Activated CD4-positive, alpha-beta memory T cell treated with anti-CD3 and anti-CD28 coated beads for 36 hours (primary cell): ENCODE data around the gene CCDC82. TPM values are rescaled to one million over a fixed set of nuclear protein-coding genes. Genes with fewer than 3 reads are reported as not detected.
A peak's percentile ranks its signal among the peaks of the same experiment; 100 is the strongest.

Source experiments
- CTCF ChIA-PET: fragments of 350-600 bp; sonication (Branson Sonifier 250); formaldehyde crosslinking; loops from one replicate; lab custom pipeline; 2021; ENCODE audit warnings: antibody characterized with exemption, inconsistent platforms; lab: Charles Lee
- POLR2A ChIA-PET: fragments of 350-600 bp; sonication (Branson Sonifier 250); formaldehyde crosslinking; loops from one replicate; lab custom pipeline; 2021; ENCODE audit warnings: antibody characterized with exemption; lab: Charles Lee
- DNase-seq: peaks from one replicate; pipeline ENCODE4 v3.0.0-alpha.2; 2020
- H3K27ac Mint-ChIP-seq: one replicate; pipeline ENCODE4 v1.8.0; 2021; ENCODE audit warnings: mixed read lengths
- H3K27me3 Mint-ChIP-seq: one replicate; pipeline ENCODE4 v1.8.0; 2021; ENCODE audit warnings: mixed read lengths
- H3K36me3 Mint-ChIP-seq: one replicate; pipeline ENCODE4 v1.8.0; 2021; ENCODE audit warnings: mixed read lengths
- H3K4me1 Mint-ChIP-seq: one replicate; pipeline ENCODE4 v1.8.0; 2021; ENCODE audit warnings: low read depth, mixed read lengths
- H3K4me3 Mint-ChIP-seq: one replicate; pipeline ENCODE4 v1.8.0; 2021; ENCODE audit warnings: mild to moderate bottlenecking, mixed read lengths
- H3K9me3 Mint-ChIP-seq: one replicate; pipeline ENCODE4 v1.8.0; 2021; ENCODE audit warnings: mixed read lengths
- intact Hi-C: fragments of 100-400 bp; cut with micrococcal nuclease; formaldehyde crosslinking; loops from one replicate; pipeline ENCODE4 v1.15.1; 2023
- total RNA-seq, 2 experiments: library from RNA; stranded (reverse); gene quantifications; one replicate each; pipeline ENCODE4 v1.2.3, GENCODE V29; 2021

The CCDC82 gene
- total RNA-seq, 2 experiments from 2014 or later, result 30.6 to 35.3 TPM

- ChIA-PET POLR2A (interaction anchor here (0.7 to 4.1 kb wide), 12 partner anchors 9 to 284 kb away, joined by 3 to 28 read pairs (median 6); partner anchors contain the start of genes CCDC82 and JRKL), CTCF (interaction anchor here (0.7 to 7.6 kb wide), 14 partner anchors 9 to 325 kb away, joined by 3 to 93 read pairs (median 6); no protein-coding TSS in a partner anchor)
- peaks cover 47% of the 10 kb centered on the region for H3K36me3 Mint-ChIP-seq
- H3K4me3 Mint-ChIP-seq, result peak overlapping the region; percentile 86
- intact Hi-C loops, result loop anchor here (1.0 to 2.0 kb wide), 6 partner anchors 10 to 325 kb away; no protein-coding TSS in a partner anchor
- DNase-seq, result peak; percentile 64
- H3K9me3 Mint-ChIP-seq, result no peaks in the 10 kb centered on the region
- peaks cover 61% of the 10 kb centered on the region for H3K4me1 Mint-ChIP-seq
- H3K27ac Mint-ChIP-seq, result peak overlapping the region; percentile 95
- H3K27me3 Mint-ChIP-seq, result no peaks in the 10 kb centered on the region
Measured at GRCh38 chr11:96338910-96339705, 50.6 kb downstream of the CCDC82 start.

- H3K27me3 Mint-ChIP-seq, result no peaks in the 10 kb centered on the region
- no peaks in the 10 kb centered on the region for H3K9me3 Mint-ChIP-seq
- H3K4me1 Mint-ChIP-seq, result peaks cover 67% of the 10 kb centered on the region
- H3K36me3 Mint-ChIP-seq, result peaks cover 47% of the 10 kb centered on the region
- POLR2A ChIA-PET, result interaction anchor here (0.7 to 4.1 kb wide), 6 partner anchors 51 to 133 kb away, joined by 3 to 28 read pairs (median 10); partner anchors contain the start of genes CCDC82 and JRKL
- CTCF ChIA-PET, result interaction anchor here (0.8 to 7.6 kb wide), 10 partner anchors 8 to 284 kb away, joined by 3 to 93 read pairs (median 5); no protein-coding TSS in a partner anchor
- intact Hi-C loops, result loop anchor here (1.0 to 2.0 kb wide), 6 partner anchors 8 to 323 kb away; no protein-coding TSS in a partner anchor
- H3K4me3 Mint-ChIP-seq, result peak overlapping the region; percentile 86
- peak; percentile 77 for DNase-seq
- H3K27ac Mint-ChIP-seq, result peak overlapping the region; percentile 95
Measured at GRCh38 chr11:96337541-96338431, 51.9 kb downstream of the CCDC82 start.

- H3K4me3 Mint-ChIP-seq, result no peak overlapping the region
- H3K9me3 Mint-ChIP-seq, result no peaks in the 10 kb centered on the region
- H3K36me3 Mint-ChIP-seq, result peaks cover 39% of the 10 kb centered on the region
- no peaks in the 10 kb centered on the region for H3K27me3 Mint-ChIP-seq
- H3K4me1 Mint-ChIP-seq, result peaks cover 84% of the 10 kb centered on the region
- ChIA-PET POLR2A (interaction anchor here (0.7 kb wide), 1 partner anchor 50 kb away, joined by 3 read pairs; no protein-coding TSS in a partner anchor), CTCF (interaction anchor here (0.6 to 1.6 kb wide), 5 partner anchors 8 to 280 kb away, joined by 3 to 7 read pairs (median 3); partner anchors contain the start of gene MAML2)
- intact Hi-C loops, result no loop called here
- no peak for DNase-seq
- no peak overlapping the region for H3K27ac Mint-ChIP-seq
Measured at GRCh38 chr11:96335388-96335787, 54.3 kb downstream of the CCDC82 start.

- Mint-ChIP-seq H3K27ac (no peak overlapping the region), H3K4me3 (no peak overlapping the region), H3K4me1 (peaks cover 90% of the 10 kb centered on the region), H3K36me3 (peaks cover 30% of the 10 kb centered on the region), H3K27me3 (no peaks in the 10 kb centered on the region), H3K9me3 (no peaks in the 10 kb centered on the region)
- ChIA-PET POLR2A (no interaction called here), CTCF (interaction anchor here (1.2 to 1.6 kb wide), 2 partner anchors 9 to 243 kb away, joined by 3 to 7 read pairs; partner anchors contain the start of gene MAML2)
- no peak for DNase-seq
- intact Hi-C loops, result no loop called here
Measured at GRCh38 chr11:96334219-96334618, 55.5 kb downstream of the CCDC82 start.

- intact Hi-C loops, result no loop called here
- no peak for DNase-seq
- POLR2A ChIA-PET, result interaction anchor here (1.0 to 2.2 kb wide), 2 partner anchors 8 to 10 kb away, joined by 4 to 13 read pairs; partner anchors contain the start of gene MAML2
- peaks cover 89% of the 10 kb centered on the region for H3K4me1 Mint-ChIP-seq
- peaks cover 35% of the 10 kb centered on the region for H3K36me3 Mint-ChIP-seq
- no peaks in the 10 kb centered on the region for H3K27me3 Mint-ChIP-seq
- no peak overlapping the region for H3K4me3 Mint-ChIP-seq
- H3K9me3 Mint-ChIP-seq, result no peaks in the 10 kb centered on the region
- H3K27ac Mint-ChIP-seq, result no peak overlapping the region
- CTCF ChIA-PET, result interaction anchor here (0.7 to 1.6 kb wide), 2 partner anchors 10 to 63 kb away, joined by 5 to 6 read pairs; partner anchors contain the start of gene MAML2
Measured at GRCh38 chr11:96333191-96333719, 56.5 kb downstream of the CCDC82 start.

GRCh38 chr11:96332126-96332771 lies 57.5 kb downstream of the CCDC82 start:
- POLR2A ChIA-PET, result interaction anchor here (0.6 to 2.2 kb wide), 4 partner anchors 9 to 118 kb away, joined by 3 to 13 read pairs (median 4); partner anchors contain the start of gene MAML2
- Mint-ChIP-seq H3K27me3 (no peaks in the 10 kb centered on the region), H3K27ac (no peak overlapping the region), H3K9me3 (no peaks in the 10 kb centered on the region), H3K4me3 (no peak overlapping the region), H3K4me1 (peaks cover 80% of the 10 kb centered on the region), H3K36me3 (peaks cover 29% of the 10 kb centered on the region)
- intact Hi-C loops, result no loop called here
- no peak for DNase-seq
- CTCF ChIA-PET, result interaction anchor here (0.7 to 1.6 kb wide), 5 partner anchors 8 to 143 kb away, joined by 3 to 6 read pairs (median 4); partner anchors contain the start of gene MAML2

- POLR2A ChIA-PET, result interaction anchor here (0.6 to 2.2 kb wide), 2 partner anchors 10 to 86 kb away, joined by 4 to 13 read pairs; partner anchors contain the start of gene MAML2
- no peak overlapping the region for H3K4me3 Mint-ChIP-seq
- DNase-seq, result no peak
- H3K27ac Mint-ChIP-seq, result no peak overlapping the region
- CTCF ChIA-PET, result interaction anchor here (1.3 to 1.6 kb wide), 3 partner anchors 12 to 142 kb away, joined by 3 to 6 read pairs (median 4); partner anchors contain the start of gene MAML2
- H3K4me1 Mint-ChIP-seq, result peaks cover 79% of the 10 kb centered on the region
- H3K27me3 Mint-ChIP-seq, result no peaks in the 10 kb centered on the region
- peaks cover 26% of the 10 kb centered on the region for H3K36me3 Mint-ChIP-seq
- H3K9me3 Mint-ChIP-seq, result no peaks in the 10 kb centered on the region
- intact Hi-C loops, result no loop called here
Measured at GRCh38 chr11:96331699-96332116, 58.0 kb downstream of the CCDC82 start.

GRCh38 chr11:96330511-96330859 lies 59.2 kb downstream of the CCDC82 start:
- Mint-ChIP-seq H3K36me3 (peaks cover 22% of the 10 kb centered on the region), H3K4me1 (peaks cover 77% of the 10 kb centered on the region)
- POLR2A ChIA-PET, result interaction anchor here (1.5 kb wide), 1 partner anchor 8 kb away, joined by 5 read pairs; no protein-coding TSS in a partner anchor

GRCh38 chr11:96329855-96330510 lies 59.7 kb downstream of the CCDC82 start:
- H3K27ac Mint-ChIP-seq, result peak overlapping the region; percentile 82
- intact Hi-C loops, result loop anchor here (1.0 kb wide), 1 partner anchor 8 kb away; no protein-coding TSS in a partner anchor
- ChIA-PET POLR2A (interaction anchor here (0.6 to 1.5 kb wide), 2 partner anchors 9 to 271 kb away, joined by 3 to 5 read pairs; no protein-coding TSS in a partner anchor), CTCF (interaction anchor here (0.9 to 1.7 kb wide), 4 partner anchors 9 to 87 kb away, joined by 3 to 9 read pairs (median 7); partner anchors contain the start of gene MAML2)
- no peak overlapping the region for H3K4me3 Mint-ChIP-seq
- peaks cover 21% of the 10 kb centered on the region for H3K36me3 Mint-ChIP-seq
- H3K27me3 Mint-ChIP-seq, result no peaks in the 10 kb centered on the region
- DNase-seq, result no peak
- no peaks in the 10 kb centered on the region for H3K9me3 Mint-ChIP-seq
- H3K4me1 Mint-ChIP-seq, result peaks cover 80% of the 10 kb centered on the region

More at GRCh38 chr11:96330511-96330859, 59.2 kb downstream of the CCDC82 start:
- intact Hi-C loops, result no loop called here
- DNase-seq, result no peak
- Mint-ChIP-seq H3K4me3 (no peak overlapping the region), H3K27me3 (no peaks in the 10 kb centered on the region), H3K27ac (peak overlapping the region; percentile 20), H3K9me3 (no peaks in the 10 kb centered on the region)
- CTCF ChIA-PET, result interaction anchor here (0.9 to 1.7 kb wide), 4 partner anchors 8 to 87 kb away, joined by 3 to 9 read pairs (median 7); partner anchors contain the start of gene MAML2
